ES-I3 (cell line): ENCODE measurements around the gene LAIR2.
"Not testable (repeated sequence)": the region's sequence is repeated elsewhere in the genome, so short reads cannot be mapped to it uniquely, and the experiment has no call there.

Experiments used
- H3K36me3 ChIP-seq: 2 replicates; pipeline ENCODE4 v1.6.1; 2013; ENCODE audit warnings: mild to moderate bottlenecking, low read length, control low read depth, moderate library complexity; ENCODE audit not compliant: insufficient read depth
- H3K4me1 ChIP-seq: 2 replicates; pipeline ENCODE4 v1.6.1; 2013; ENCODE audit warnings: mild to moderate bottlenecking, control low read depth, low read length; ENCODE audit not compliant: insufficient read depth
- H3K9ac ChIP-seq: 2 replicates; pipeline ENCODE4 v1.6.1; 2013; ENCODE audit warnings: low read depth, mild to moderate bottlenecking, low read length, moderate library complexity
- H3K9me3 ChIP-seq: 2 replicates; pipeline ENCODE4 v1.6.1; 2013; ENCODE audit warnings: mild to moderate bottlenecking, low read length, moderate library complexity; ENCODE audit not compliant: control insufficient read depth, insufficient read depth

LAIR2 gene

DNA sequence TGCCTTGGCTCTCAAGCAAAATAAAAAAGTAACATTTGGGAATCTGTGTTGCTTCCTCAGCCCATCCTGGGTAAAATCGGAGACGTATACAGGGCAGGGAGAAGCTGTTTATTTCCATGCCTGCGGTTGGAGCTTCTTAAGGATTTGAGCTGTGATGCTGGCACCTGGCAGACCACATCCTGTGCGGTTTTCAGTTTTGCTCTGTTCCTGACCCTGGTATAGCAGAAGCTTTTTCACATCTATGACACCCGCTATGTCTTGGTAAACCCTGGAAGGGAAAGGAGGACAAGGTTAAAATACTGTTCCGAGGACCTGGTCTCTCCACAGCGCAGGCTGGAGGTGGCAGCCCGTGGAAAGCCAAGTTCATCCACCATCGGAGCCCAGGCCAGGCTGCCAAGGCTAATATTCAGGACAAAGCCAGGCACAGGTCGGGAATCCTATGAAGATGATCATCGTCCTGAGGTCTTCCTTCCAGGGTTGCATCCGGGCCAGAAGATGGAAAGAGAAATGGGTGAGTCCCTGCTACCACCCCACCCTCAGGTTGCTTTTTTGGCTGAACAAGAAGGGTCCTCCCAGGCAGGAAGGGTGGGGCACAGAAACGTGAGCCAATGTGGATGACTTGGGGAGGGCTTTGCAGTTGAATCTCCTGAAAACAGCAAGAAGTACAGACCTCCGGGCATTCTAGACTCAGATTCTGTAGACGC is 4.7 kb upstream of the LAIR2 start:
- H3K9ac ChIP-seq, H3K4me1 ChIP-seq, H3K9me3 ChIP-seq, H3K36me3 ChIP-seq: not testable (repeated sequence)

- not testable (repeated sequence) for H3K9me3 ChIP-seq, H3K36me3 ChIP-seq, H3K4me1 ChIP-seq, H3K9ac ChIP-seq
Measured at GRCh38 chr19:54498451-54498772, 4.2 kb upstream of the LAIR2 start.

DNA sequence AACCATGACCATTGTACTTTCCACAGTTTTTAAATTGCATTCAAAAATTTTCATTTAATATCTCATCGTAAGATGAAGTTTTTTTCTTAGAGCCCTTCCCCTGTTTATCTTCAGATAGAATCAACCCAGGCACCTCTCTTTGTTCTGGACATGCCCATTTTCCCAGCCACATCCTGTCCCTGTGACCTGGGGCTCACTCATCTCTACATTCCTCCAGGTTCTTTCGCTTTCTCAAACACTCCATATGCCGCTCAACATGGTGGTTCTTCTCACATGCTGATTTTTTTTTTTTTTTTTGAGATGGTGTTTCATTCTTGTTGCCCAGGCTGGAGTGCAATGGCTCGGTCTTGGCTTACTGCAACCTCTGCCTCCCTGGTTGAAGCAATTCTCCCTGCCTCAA is 2.9 kb downstream of the LAIR2 start:
- not testable (repeated sequence) for H3K4me1 ChIP-seq, H3K36me3 ChIP-seq, H3K9ac ChIP-seq, H3K9me3 ChIP-seq

GRCh38 chr19:54506079-54506478 is 3.4 kb downstream of the LAIR2 start:
- no peaks in the 10 kb centered on the region; the same call in 1 of the 2 replicates for H3K4me1 ChIP-seq
- no peaks in the 10 kb centered on the region for H3K9me3 ChIP-seq
- H3K36me3 ChIP-seq = no peaks in the 10 kb centered on the region
- no peak overlapping the region for H3K9ac ChIP-seq

- not testable (repeated sequence) for H3K4me1 ChIP-seq, H3K36me3 ChIP-seq, H3K9ac ChIP-seq, H3K9me3 ChIP-seq
Measured at GRCh38 chr19:54507038-54507717, 4.5 kb downstream of the LAIR2 start.

GRCh38 chr19:54507824-54508223 is 5.2 kb downstream of the LAIR2 start:
- no peaks in the 10 kb centered on the region; the same call in 1 of the 2 replicates for H3K4me1 ChIP-seq
- no peaks in the 10 kb centered on the region for H3K36me3 ChIP-seq
- no peaks in the 10 kb centered on the region for H3K9me3 ChIP-seq
- no peak overlapping the region for H3K9ac ChIP-seq

DNA sequence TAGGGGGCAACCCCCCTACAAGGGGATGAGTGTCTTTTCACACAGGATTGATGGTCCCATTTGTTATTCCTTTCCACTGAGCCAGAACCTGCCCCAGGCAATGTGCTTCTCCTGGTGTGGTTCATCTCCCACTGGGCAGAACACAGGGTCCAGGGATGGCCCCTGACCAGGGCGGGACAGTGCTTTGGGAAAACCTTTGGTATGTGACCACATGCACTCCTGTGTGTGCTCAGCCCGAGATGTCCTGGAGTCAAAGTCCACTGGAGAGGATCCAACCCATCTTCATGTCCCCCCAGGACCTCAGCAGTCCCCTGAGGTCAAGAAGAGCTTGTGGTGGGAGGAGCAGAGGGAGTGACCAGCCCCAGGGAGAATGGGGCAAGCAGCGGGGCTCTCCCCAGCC is 5.9 kb downstream of the LAIR2 start:
- H3K9me3 ChIP-seq, H3K4me1 ChIP-seq, H3K9ac ChIP-seq, H3K36me3 ChIP-seq: not testable (repeated sequence)

DNA sequence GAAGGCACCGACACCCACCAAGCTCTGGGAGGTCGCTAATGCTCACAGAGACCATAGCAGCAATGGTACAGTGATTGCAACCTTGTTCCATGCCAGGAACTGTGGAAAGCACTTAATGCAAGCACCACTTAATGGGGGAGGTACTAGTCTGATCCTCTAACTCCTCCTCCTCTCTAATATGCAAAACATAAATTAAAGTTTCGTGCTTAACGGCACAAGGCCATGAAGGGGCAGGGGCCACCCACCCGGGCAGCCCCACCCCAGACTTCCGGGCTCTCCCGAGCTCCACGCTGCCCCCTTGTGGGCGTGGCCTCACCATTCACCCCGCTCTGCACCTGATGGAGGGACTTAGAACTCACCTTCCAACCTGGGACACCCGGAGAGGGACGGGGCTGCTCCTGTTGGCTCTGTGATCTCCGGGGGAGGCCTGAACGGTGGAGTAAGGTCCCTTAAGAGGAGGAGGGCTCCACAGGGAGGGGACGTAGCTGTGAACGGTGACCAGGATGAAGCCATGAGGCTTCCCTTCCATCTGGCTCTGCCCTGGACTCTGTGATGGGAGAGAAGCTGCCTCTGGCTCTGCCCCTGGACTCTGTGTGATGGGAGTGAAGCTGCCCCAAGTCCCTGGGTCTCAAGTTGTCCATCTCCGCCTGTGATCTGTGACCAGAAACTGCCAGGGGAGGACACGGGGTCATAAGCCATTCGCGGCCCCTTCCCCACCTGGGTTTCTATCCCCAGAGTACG is 6.7 kb downstream of the LAIR2 start:
- H3K9ac ChIP-seq, H3K9me3 ChIP-seq: not testable (repeated sequence)

DNA sequence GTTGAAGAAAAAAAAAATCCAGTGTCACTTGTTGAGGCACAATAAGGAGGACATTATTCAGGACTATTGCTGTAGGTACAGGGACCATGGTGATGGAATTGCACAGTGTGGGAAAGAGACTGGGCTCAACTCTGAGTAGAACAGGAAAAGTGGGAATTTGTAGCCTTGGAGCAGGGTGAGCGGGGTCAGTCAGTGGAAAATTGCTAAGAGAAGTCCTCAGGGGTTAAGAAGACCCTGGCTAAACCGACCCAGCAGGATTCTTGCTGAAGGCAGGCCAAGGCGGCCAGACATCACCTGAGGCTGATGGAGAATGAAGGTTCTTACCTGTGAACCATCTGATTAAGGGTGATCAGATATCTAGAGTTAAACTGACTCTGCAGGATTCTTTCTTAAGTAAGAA is 12.5 kb downstream of the LAIR2 start:
- Histone ChIP-seq H3K36me3 (no peaks in the 10 kb centered on the region), H3K4me1 (no peaks in the 10 kb centered on the region), H3K9ac (no peak overlapping the region), H3K9me3 (no peaks in the 10 kb centered on the region)

More for the DNA sequence above, 6.7 kb downstream of the LAIR2 start:
- H3K4me1 ChIP-seq, H3K36me3 ChIP-seq: not testable (repeated sequence)

DNA sequence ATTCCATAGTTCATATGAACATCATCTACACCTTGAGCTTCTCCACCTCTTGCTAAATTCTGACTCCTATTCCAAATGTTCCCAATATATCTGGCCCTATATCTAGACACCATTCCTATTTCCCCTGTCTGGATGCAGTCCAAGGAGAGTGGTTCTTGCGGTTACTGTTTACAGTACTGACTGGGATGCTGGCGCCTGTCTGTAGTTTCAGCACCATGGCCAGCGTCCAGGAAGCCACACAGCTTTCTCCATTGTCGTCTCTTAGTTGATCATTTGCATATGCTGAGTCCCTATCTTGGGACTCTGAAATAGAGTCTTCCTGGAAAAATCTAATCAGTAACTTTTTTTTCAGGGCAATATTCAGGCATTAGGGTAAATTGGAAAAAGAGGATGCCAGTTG is 14.9 kb downstream of the LAIR2 start:
- H3K36me3 ChIP-seq = no peaks in the 10 kb centered on the region
- H3K4me1 ChIP-seq = no peaks in the 10 kb centered on the region
- H3K9me3 ChIP-seq = no peaks in the 10 kb centered on the region
- no peak overlapping the region for H3K9ac ChIP-seq

DNA sequence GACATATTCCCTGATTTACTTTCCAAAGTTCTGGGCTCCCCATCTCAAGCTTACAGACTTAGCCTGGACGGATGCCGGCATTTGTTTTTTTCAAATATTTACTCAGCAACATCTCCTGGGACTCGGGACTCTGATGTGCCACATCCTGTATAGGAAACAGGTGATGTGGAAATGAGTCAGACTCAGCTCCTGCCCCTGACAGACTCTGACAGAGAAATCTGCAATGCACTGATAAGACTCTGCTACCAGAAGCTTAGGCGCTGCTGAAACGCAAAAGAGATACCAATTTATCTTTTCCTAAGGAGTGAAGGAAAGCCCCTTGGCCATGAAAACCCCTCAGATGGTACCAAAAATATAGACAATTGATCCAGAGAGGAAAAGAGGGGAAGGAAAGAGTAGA is 16.2 kb downstream of the LAIR2 start:
- Histone ChIP-seq H3K36me3 (no peaks in the 10 kb centered on the region), H3K4me1 (no peaks in the 10 kb centered on the region), H3K9me3 (no peaks in the 10 kb centered on the region), H3K9ac (no peak overlapping the region)

GRCh38 chr19:54521022-54521859 is 18.6 kb downstream of the LAIR2 start:
- H3K9me3 ChIP-seq = no peaks in the 10 kb centered on the region
- no peaks in the 10 kb centered on the region for H3K36me3 ChIP-seq
- H3K9ac ChIP-seq = no peak overlapping the region
- no peaks in the 10 kb centered on the region for H3K4me1 ChIP-seq

DNA sequence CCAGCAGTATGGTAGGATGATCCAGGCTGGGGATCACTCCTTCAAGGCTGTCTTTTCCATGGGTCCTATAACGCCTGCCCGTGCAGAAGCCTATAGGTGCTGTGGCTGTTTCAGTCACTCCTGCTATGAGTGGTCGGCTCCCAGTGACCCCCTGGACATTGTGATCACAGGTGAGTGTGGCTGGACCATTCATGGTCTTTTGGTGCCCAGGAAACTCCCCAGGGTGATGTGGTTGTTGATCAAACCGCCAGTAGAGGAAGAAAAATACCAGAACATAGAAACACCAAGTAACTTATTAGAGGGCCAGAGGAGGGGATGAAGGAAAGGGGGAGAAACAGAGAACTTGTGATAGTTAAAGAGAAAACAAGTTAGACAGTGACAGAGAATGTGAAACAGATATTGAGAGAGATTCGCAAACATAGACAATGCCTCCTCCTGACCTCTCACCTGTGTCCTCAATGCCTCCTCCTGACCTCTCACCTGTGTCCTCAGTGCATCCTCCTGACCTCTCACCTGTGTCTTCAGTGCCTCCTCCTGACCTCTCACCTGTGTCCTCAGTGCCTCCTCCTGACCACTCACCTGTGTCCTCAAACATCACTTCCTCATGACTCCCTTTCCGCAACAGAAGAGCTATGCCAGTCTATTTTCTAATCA is 19.4 kb downstream of the LAIR2 start:
- Histone ChIP-seq H3K9ac (no peak overlapping the region), H3K4me1 (no peaks in the 10 kb centered on the region), H3K9me3 (no peaks in the 10 kb centered on the region), H3K36me3 (no peaks in the 10 kb centered on the region)

DNA sequence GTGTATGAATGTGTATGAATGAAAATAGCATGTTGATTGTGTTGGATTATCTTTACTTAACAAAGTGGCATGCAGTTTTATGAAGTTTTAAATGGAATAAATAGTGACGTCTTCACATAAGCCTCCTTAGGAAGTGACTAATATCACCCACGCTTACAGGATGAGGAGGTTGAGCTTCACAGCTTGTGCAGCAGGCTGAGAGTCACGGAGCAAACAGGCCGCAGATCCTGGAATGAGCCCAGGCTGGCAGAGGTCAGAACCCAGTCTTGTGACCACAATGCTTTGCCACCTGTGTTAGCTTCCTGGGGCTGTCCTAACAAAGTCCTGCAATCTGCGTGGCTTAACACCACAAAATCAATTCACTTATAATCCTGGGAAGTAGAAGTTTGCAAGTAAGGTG is 20.8 kb downstream of the LAIR2 start:
- no peaks in the 10 kb centered on the region for H3K36me3 ChIP-seq
- no peaks in the 10 kb centered on the region for H3K4me1 ChIP-seq
- no peaks in the 10 kb centered on the region for H3K9me3 ChIP-seq
- no peak overlapping the region for H3K9ac ChIP-seq
